SJCRH30 (cell line): ENCODE results near the gene SETDB1. TPM values are rescaled to one million over a fixed set of nuclear protein-coding genes. Genes with fewer than 3 reads are reported as not detected.
A peak's percentile ranks its signal among the peaks of the same experiment; 100 is the strongest.
"Not testable (repeated sequence)": the region's sequence is repeated elsewhere in the genome, so short reads cannot be mapped to it uniquely, and the experiment has no call there.

ENCODE experiments used
- DNase-seq, 2 experiments: peaks; one replicate each; pipeline ENCODE4 v3.0.0-alpha.2; 2015 to 2020
- H3K27ac ChIP-seq: fragments of 250-450 bp; sonication (Bioruptor Pico); 2 replicates; pipeline ENCODE4 v1.5.1; 2020; ENCODE audit warnings: mild to moderate bottlenecking, moderate library complexity
- H3K27me3 ChIP-seq: fragments of 250-450 bp; sonication (Bioruptor Pico); 2 replicates; pipeline ENCODE4 v1.5.1; 2020; ENCODE audit warnings: mild to moderate bottlenecking, moderate library complexity
- H3K36me3 ChIP-seq: fragments of 250-450 bp; sonication (Bioruptor Pico); 2 replicates; pipeline ENCODE4 v1.5.1; 2020; ENCODE audit warnings: mild to moderate bottlenecking, moderate library complexity
- H3K4me1 ChIP-seq: fragments of 250-450 bp; sonication (Bioruptor Pico); 2 replicates; pipeline ENCODE4 v1.5.1; 2020; ENCODE audit warnings: mild to moderate bottlenecking, moderate library complexity
- H3K4me3 ChIP-seq: fragments of 250-450 bp; sonication (Bioruptor Pico); 2 replicates; pipeline ENCODE4 v1.5.1; 2020; ENCODE audit warnings: mild to moderate bottlenecking, moderate library complexity
- H3K9me3 ChIP-seq: fragments of 250-450 bp; sonication (Bioruptor Pico); replicated peaks from 2 replicates; pipeline ENCODE4 v1.5.1; 2020; ENCODE audit warnings: mild to moderate bottlenecking, moderate library complexity
- total RNA-seq: library from RNA; depleted of rRNA; stranded (reverse); fragments of >200 nt; shearing (Covaris generic); gene quantifications from 2 replicates; pipeline ENCODE4 v1.2.3, GENCODE V29; 2014; rRNA removed

The SETDB1 gene
- total RNA-seq, result 42.8 and 46.2 TPM in 2 replicates

- peak; percentile 97 to 98 for DNase-seq
- Histone ChIP-seq H3K4me1 (no peaks in the 10 kb centered on the region), H3K9me3 (peaks cover 3% of the 10 kb centered on the region; the same call in 1 of the 2 replicates), H3K27me3 (no peaks in the 10 kb centered on the region), H3K36me3 (peaks cover 36% of the 10 kb centered on the region), H3K27ac (peak within 1 kb of the TSS; percentile 97), H3K4me3 (peak within 1 kb of the TSS; percentile 94)
Observed at GRCh38 chr1:150926097-150926741, at the start of gene SETDB1. SETDB1 (plus strand) TSS chr1:150926363; CDS start chr1:150927715, 1,352 bp downstream.

GRCh38 chr1:150878931-150879330 is 47.2 kb upstream of the SETDB1 start:
- not testable (repeated sequence) for H3K27me3 ChIP-seq, H3K4me3 ChIP-seq, DNase-seq, H3K4me1 ChIP-seq, H3K36me3 ChIP-seq, H3K27ac ChIP-seq, H3K9me3 ChIP-seq

GRCh38 chr1:150881331-150882070 is 44.7 kb upstream of the SETDB1 start:
- no peak for DNase-seq
- H3K27ac ChIP-seq, result no peak overlapping the region
- H3K9me3 ChIP-seq, result no peaks in the 10 kb centered on the region

GRCh38 chr1:150883121-150883520 is 43.0 kb upstream of the SETDB1 start:
- not testable (repeated sequence) for H3K36me3 ChIP-seq, H3K4me3 ChIP-seq, H3K4me1 ChIP-seq, H3K27me3 ChIP-seq, DNase-seq, H3K9me3 ChIP-seq, H3K27ac ChIP-seq

More at GRCh38 chr1:150881331-150882070, 44.7 kb upstream of the SETDB1 start:
- Histone ChIP-seq H3K36me3 (no peaks in the 10 kb centered on the region), H3K4me1 (no peaks in the 10 kb centered on the region), H3K27me3 (no peaks in the 10 kb centered on the region; the same call in 1 of the 2 replicates), H3K4me3 (no peak overlapping the region)

- DNase-seq, result no peak
- Histone ChIP-seq H3K4me1 (no peaks in the 10 kb centered on the region), H3K36me3 (no peaks in the 10 kb centered on the region)
Observed at GRCh38 chr1:150887018-150887417, 39.1 kb upstream of the SETDB1 start, which contains the start of gene CTXND2. CTXND2 (plus strand) TSS chr1:150887136; CDS start chr1:150912315, 25,179 bp downstream.

GRCh38 chr1:150888727-150889126 is 37.4 kb upstream of the SETDB1 start:
- DNase-seq, result no peak
- Histone ChIP-seq H3K36me3 (no peaks in the 10 kb centered on the region), H3K4me3 (no peak overlapping the region), H3K9me3 (no peaks in the 10 kb centered on the region), H3K4me1 (no peaks in the 10 kb centered on the region), H3K27me3 (no peaks in the 10 kb centered on the region), H3K27ac (no peak overlapping the region)

More at GRCh38 chr1:150887018-150887417, 39.1 kb upstream of the SETDB1 start, which contains the start of gene CTXND2:
- H3K27me3 ChIP-seq, result no peaks in the 10 kb centered on the region; the same call in 1 of the 2 replicates
- no peak within 1 kb of the TSS for H3K4me3 ChIP-seq
- no peak within 1 kb of the TSS for H3K27ac ChIP-seq
- no peaks in the 10 kb centered on the region for H3K9me3 ChIP-seq

- Histone ChIP-seq H3K9me3 (no peaks in the 10 kb centered on the region), H3K4me1 (no peaks in the 10 kb centered on the region), H3K27ac (no peak overlapping the region), H3K27me3 (no peaks in the 10 kb centered on the region), H3K4me3 (no peak overlapping the region), H3K36me3 (no peaks in the 10 kb centered on the region)
- DNase-seq, result no peak
Observed at GRCh38 chr1:150890033-150890416, 36.1 kb upstream of the SETDB1 start.

GRCh38 chr1:150893336-150893913 is 32.7 kb upstream of the SETDB1 start:
- H3K27me3 ChIP-seq, result no peaks in the 10 kb centered on the region
- no peaks in the 10 kb centered on the region for H3K4me1 ChIP-seq
- H3K27ac ChIP-seq, result no peak overlapping the region
- H3K4me3 ChIP-seq, result no peak overlapping the region
- no peak for DNase-seq
- no peaks in the 10 kb centered on the region for H3K36me3 ChIP-seq
- H3K9me3 ChIP-seq, result no peaks in the 10 kb centered on the region

- Histone ChIP-seq H3K27me3 (no peaks in the 10 kb centered on the region), H3K36me3 (no peaks in the 10 kb centered on the region), H3K27ac (no peak overlapping the region), H3K4me3 (no peak overlapping the region), H3K9me3 (no peaks in the 10 kb centered on the region), H3K4me1 (no peaks in the 10 kb centered on the region)
- peak in 1 of 2 experiments; percentile 22 for DNase-seq
Observed at GRCh38 chr1:150895618-150896017, 30.5 kb upstream of the SETDB1 start.

GRCh38 chr1:150899795-150900194 is 26.4 kb upstream of the SETDB1 start:
- H3K27me3 ChIP-seq, result not testable (repeated sequence)

GRCh38 chr1:150902346-150902745 is 23.8 kb upstream of the SETDB1 start:
- no peak for DNase-seq
- Histone ChIP-seq H3K27ac (no peak overlapping the region), H3K9me3 (no peaks in the 10 kb centered on the region), H3K4me3 (no peak overlapping the region), H3K36me3 (no peaks in the 10 kb centered on the region), H3K4me1 (no peaks in the 10 kb centered on the region), H3K27me3 (no peaks in the 10 kb centered on the region)

More at GRCh38 chr1:150899795-150900194, 26.4 kb upstream of the SETDB1 start:
- H3K27ac ChIP-seq, H3K9me3 ChIP-seq, H3K4me3 ChIP-seq, H3K4me1 ChIP-seq, DNase-seq, H3K36me3 ChIP-seq: not testable (repeated sequence)

GRCh38 chr1:150902751-150903150 is 23.4 kb upstream of the SETDB1 start:
- Histone ChIP-seq H3K9me3 (no peaks in the 10 kb centered on the region), H3K36me3 (no peaks in the 10 kb centered on the region), H3K4me3 (no peak overlapping the region), H3K27ac (no peak overlapping the region), H3K4me1 (no peaks in the 10 kb centered on the region), H3K27me3 (no peaks in the 10 kb centered on the region)
- DNase-seq, result no peak

GRCh38 chr1:150905301-150905700 is 20.9 kb upstream of the SETDB1 start:
- H3K4me1 ChIP-seq, result no peaks in the 10 kb centered on the region
- no peaks in the 10 kb centered on the region for H3K36me3 ChIP-seq
- H3K27me3 ChIP-seq, result no peaks in the 10 kb centered on the region
- H3K4me3 ChIP-seq, result no peak overlapping the region
- H3K9me3 ChIP-seq, result no peaks in the 10 kb centered on the region
- H3K27ac ChIP-seq, result no peak overlapping the region
- DNase-seq, result no peak

- no peak for DNase-seq
Observed at GRCh38 chr1:150906329-150906728, 19.8 kb upstream of the SETDB1 start.

GRCh38 chr1:150906813-150907212 is 19.4 kb upstream of the SETDB1 start:
- Histone ChIP-seq H3K4me1 (no peaks in the 10 kb centered on the region), H3K27me3 (no peaks in the 10 kb centered on the region), H3K36me3 (no peaks in the 10 kb centered on the region), H3K27ac (no peak overlapping the region), H3K4me3 (no peak overlapping the region), H3K9me3 (no peaks in the 10 kb centered on the region)
- DNase-seq, result no peak

More at GRCh38 chr1:150906329-150906728, 19.8 kb upstream of the SETDB1 start:
- Histone ChIP-seq H3K9me3 (no peaks in the 10 kb centered on the region), H3K27me3 (no peaks in the 10 kb centered on the region), H3K27ac (no peak overlapping the region), H3K36me3 (no peaks in the 10 kb centered on the region), H3K4me1 (no peaks in the 10 kb centered on the region), H3K4me3 (no peak overlapping the region)
